HEK293T (cell line): ENCODE data around the gene ULBP1.
"Not testable (repeated sequence)": the region's sequence is repeated elsewhere in the genome, so short reads cannot be mapped to it uniquely, and the experiment has no call there.

ENCODE experiments used
- BHLHE40 ChIP-seq: fragments of 450-650 bp; IDR thresholded peaks from 2 replicates; pipeline ENCODE4 v1.6.1; 2016; ENCODE audit warnings: mild to moderate bottlenecking, moderate library complexity, borderline replicate concordance
- FOXA1 ChIP-seq: fragments of 450-650 bp; IDR thresholded peaks from 2 replicates; pipeline ENCODE4 v1.6.1; 2016; ENCODE audit warnings: mild to moderate bottlenecking
- FOXK2 ChIP-seq: fragments of 450-650 bp; IDR thresholded peaks from 2 replicates; pipeline ENCODE4 v1.6.1; 2016; ENCODE audit warnings: mild to moderate bottlenecking
- FOXM1 ChIP-seq: fragments of 450-650 bp; IDR thresholded peaks from 2 replicates; pipeline ENCODE4 v1.6.1; 2017; ENCODE audit warnings: mild to moderate bottlenecking, borderline replicate concordance
- HDGF ChIP-seq: fragments of 450-650 bp; IDR thresholded peaks from 2 replicates; pipeline ENCODE4 v1.6.1; 2017; ENCODE audit warnings: antibody characterized with exemption, borderline replicate concordance
- SP1 ChIP-seq: fragments of 450-650 bp; IDR thresholded peaks from 2 replicates; pipeline ENCODE4 v1.6.1; 2017
- SUZ12 ChIP-seq: fragments of 450-650 bp; IDR thresholded peaks from 2 replicates; pipeline ENCODE4 v1.6.1; 2016; ENCODE audit warnings: mild to moderate bottlenecking

DNA sequence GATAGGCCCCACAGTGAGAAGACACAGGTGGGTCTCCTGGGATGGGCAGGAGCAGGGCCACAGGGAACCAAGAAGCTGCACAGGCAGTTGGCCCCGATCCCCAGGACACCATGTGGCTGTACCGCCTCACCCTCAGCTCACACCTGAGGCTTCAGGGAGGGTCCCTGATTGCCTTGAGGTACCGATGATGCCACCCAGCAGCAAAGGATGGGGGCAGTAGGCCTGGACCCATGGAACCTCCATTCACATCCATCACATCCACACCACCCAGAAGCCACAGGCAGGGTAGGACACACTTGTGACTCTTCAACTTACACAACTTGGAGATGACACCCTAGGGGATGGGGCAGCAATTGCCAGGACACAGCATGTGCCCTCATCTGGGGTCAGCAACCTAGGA lies 39.9 kb downstream of the ULBP1 start:
- not testable (repeated sequence) for TF ChIP-seq FOXA1, SUZ12, SP1, HDGF, FOXM1, BHLHE40, FOXK2
